ENCODE data around the gene CBX4. TPM values are rescaled to one million over a fixed set of nuclear protein-coding genes. Genes with fewer than 3 reads are reported as not detected.

CBX4 gene
- polyA plus RNA-seq, 1 donor (not counting 4 experiments of a cell fraction or from before 2014, with no cell fraction given), result 7.0 TPM

GRCh38 chr17:79840269-79840988 lies 1.2 kb upstream of the CBX4 start:
- no peak overlapping the region for H2AFZ ChIP-seq (ENCODE audit: control insufficient read depth, low read length)
- H3K79me2 ChIP-seq (ENCODE audit: control insufficient read depth, insufficient read depth, low read length), result peaks cover 7% of the 10 kb centered on the region
- H3K27me3 ChIP-seq (ENCODE audit: control insufficient read depth, extremely low read depth, insufficient read depth, low read length), result peaks cover 46% of the 10 kb centered on the region
- H3K27ac ChIP-seq (ENCODE audit: control insufficient read depth, insufficient read depth, low read length), result no peak overlapping the region
- dilution Hi-C loops (cut with MboI; ENCODE audit: extremely low pct_ligation_motif_present, low sequenced_read_pairs), result no loop called here
- peak overlapping the region in 1 of 3 experiments; percentile 34 for H3K4me3 ChIP-seq (ENCODE audit: control insufficient read depth in 2 of 3, extremely low read depth in 1 of 3, insufficient read depth in 2 of 3, low read depth in 1 of 3, low read length in 3 of 3)
- H3K4me1 ChIP-seq (ENCODE audit: control insufficient read depth, extremely low read depth, insufficient read depth, low read length), result peaks cover 39% of the 10 kb centered on the region
- FAIRE-seq (no peak), DNase-seq (ENCODE audit: low read depth, low spot score) (no peak)
- peak overlapping the region; percentile 60 for H3K9ac ChIP-seq (ENCODE audit: control insufficient read depth, extremely low read depth, insufficient read depth, low read length)
- H4K20me1 ChIP-seq (ENCODE audit: control insufficient read depth, extremely low read depth, insufficient read depth, low read length), result peaks cover 3% of the 10 kb centered on the region
- no peaks in the 10 kb centered on the region for H3K36me3 ChIP-seq (ENCODE audit: control insufficient read depth in 2 of 2, extremely low read depth in 1 of 2, insufficient read depth in 2 of 2, low read length in 2 of 2)
- H3K9me1 ChIP-seq (ENCODE audit: control insufficient read depth, extremely low read depth, insufficient read depth, low read length), result no peaks in the 10 kb centered on the region
- peak; percentile 62 for TF ChIP-seq EZH2 (IDR thresholded peaks at IDR 0.05; ENCODE audit: low read length)
- peak in 2 of 3 experiments; percentile 20 to 45 for TF ChIP-seq CTCF (optimal IDR thresholded peaks at IDR 0.05 in 1 of 3, IDR thresholded peaks at IDR 0.05 in 1 of 3, conservative IDR thresholded peaks at IDR 0.05 in 1 of 3; ENCODE audit: extremely low read depth in 1 of 3, insufficient read depth in 2 of 3, low read length in 3 of 3)
- no peaks in the 10 kb centered on the region for H3K9me3 ChIP-seq (ENCODE audit: control insufficient read depth, low read depth, low read length)
- peak overlapping the region; percentile 56 for H3K4me2 ChIP-seq (ENCODE audit: control insufficient read depth, extremely low read depth, insufficient read depth, low read depth, low read length)

- no peaks in the 10 kb centered on the region for H3K9me1 ChIP-seq (ENCODE audit: control insufficient read depth, extremely low read depth, insufficient read depth, low read length)
- peaks cover 0 to 6% of the 10 kb centered on the region in 2 experiments for H3K36me3 ChIP-seq (ENCODE audit: control insufficient read depth in 2 of 2, extremely low read depth in 1 of 2, insufficient read depth in 2 of 2, low read length in 2 of 2)
- peak overlapping the region; percentile 17 for H2AFZ ChIP-seq (ENCODE audit: control insufficient read depth, low read length)
- FAIRE-seq (no peak), DNase-seq (ENCODE audit: low read depth, low spot score) (no peak)
- peak overlapping the region; percentile 98 for H3K4me2 ChIP-seq (ENCODE audit: control insufficient read depth, extremely low read depth, insufficient read depth, low read depth, low read length)
- H3K4me3 ChIP-seq (ENCODE audit: control insufficient read depth in 2 of 3, extremely low read depth in 1 of 3, insufficient read depth in 2 of 3, low read depth in 1 of 3, low read length in 3 of 3), result peak overlapping the region; percentile 69 to 84 (median 77)
- H3K4me1 ChIP-seq (ENCODE audit: control insufficient read depth, extremely low read depth, insufficient read depth, low read length), result peaks cover 35% of the 10 kb centered on the region
- dilution Hi-C loops (cut with MboI; ENCODE audit: extremely low pct_ligation_motif_present, low sequenced_read_pairs), result no loop called here
- peaks cover 5% of the 10 kb centered on the region for H4K20me1 ChIP-seq (ENCODE audit: control insufficient read depth, extremely low read depth, insufficient read depth, low read length)
- H3K9me3 ChIP-seq (ENCODE audit: control insufficient read depth, low read depth, low read length), result no peaks in the 10 kb centered on the region
- H3K27ac ChIP-seq (ENCODE audit: control insufficient read depth, insufficient read depth, low read length), result peak overlapping the region; percentile 66
- peaks cover 41% of the 10 kb centered on the region for H3K27me3 ChIP-seq (ENCODE audit: control insufficient read depth, extremely low read depth, insufficient read depth, low read length)
- TF ChIP-seq CTCF (optimal IDR thresholded peaks at IDR 0.05 in 1 of 3, IDR thresholded peaks at IDR 0.05 in 1 of 3, conservative IDR thresholded peaks at IDR 0.05 in 1 of 3; ENCODE audit: extremely low read depth in 1 of 3, insufficient read depth in 2 of 3, low read length in 3 of 3), result no peak
- no peak for TF ChIP-seq EZH2 (IDR thresholded peaks at IDR 0.05; ENCODE audit: low read length)
- H3K79me2 ChIP-seq (ENCODE audit: control insufficient read depth, insufficient read depth, low read length), result peaks cover 7% of the 10 kb centered on the region
- peak overlapping the region; percentile 67 for H3K9ac ChIP-seq (ENCODE audit: control insufficient read depth, extremely low read depth, insufficient read depth, low read length)
These were observed 542 bp downstream of the CBX4 start for GRCh38 chr17:79838522-79839274.

All from keratinocyte (primary cell).